Activated CD8-positive, alpha-beta memory T cell treated with anti-CD3 and anti-CD28 coated beads for 48 hours (primary cell): ENCODE measurements around the gene AGAP1.

Experiments used
- DNase-seq, 3 experiments: peaks; one replicate each; pipeline ENCODE4 v3.0.0-alpha.2; 2020; ENCODE audit warnings: low read depth in 2 of 3, low spot score in 2 of 3

AGAP1 gene

DNA sequence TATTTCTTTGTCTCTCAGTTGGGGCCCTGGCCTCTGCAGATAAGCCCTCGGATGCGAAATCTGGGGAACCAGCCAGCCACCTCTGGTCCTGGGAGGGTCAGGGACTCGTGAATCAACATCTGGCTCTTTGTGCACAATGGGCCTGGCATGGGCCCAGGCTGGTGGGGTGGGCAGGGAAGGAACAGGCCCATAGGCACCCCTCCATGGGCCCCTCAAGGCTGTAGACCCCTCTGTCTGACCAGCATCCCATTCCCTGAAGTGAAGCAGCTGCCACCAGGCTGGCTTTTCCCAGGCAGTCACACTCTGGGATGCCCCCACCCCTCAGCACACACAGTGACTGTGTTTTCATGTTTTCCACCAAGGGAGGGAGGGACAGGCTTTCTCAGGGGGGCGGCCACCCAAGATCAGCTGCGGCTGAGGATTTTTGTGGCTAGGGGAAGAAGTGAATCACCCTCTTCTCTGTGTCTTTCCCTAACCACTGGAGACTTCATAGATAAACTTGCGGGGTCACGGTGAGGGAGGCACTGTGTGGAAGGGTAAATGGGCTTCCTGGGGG, 166.0 kb downstream of the AGAP1 start:
- no peak for DNase-seq

DNA sequence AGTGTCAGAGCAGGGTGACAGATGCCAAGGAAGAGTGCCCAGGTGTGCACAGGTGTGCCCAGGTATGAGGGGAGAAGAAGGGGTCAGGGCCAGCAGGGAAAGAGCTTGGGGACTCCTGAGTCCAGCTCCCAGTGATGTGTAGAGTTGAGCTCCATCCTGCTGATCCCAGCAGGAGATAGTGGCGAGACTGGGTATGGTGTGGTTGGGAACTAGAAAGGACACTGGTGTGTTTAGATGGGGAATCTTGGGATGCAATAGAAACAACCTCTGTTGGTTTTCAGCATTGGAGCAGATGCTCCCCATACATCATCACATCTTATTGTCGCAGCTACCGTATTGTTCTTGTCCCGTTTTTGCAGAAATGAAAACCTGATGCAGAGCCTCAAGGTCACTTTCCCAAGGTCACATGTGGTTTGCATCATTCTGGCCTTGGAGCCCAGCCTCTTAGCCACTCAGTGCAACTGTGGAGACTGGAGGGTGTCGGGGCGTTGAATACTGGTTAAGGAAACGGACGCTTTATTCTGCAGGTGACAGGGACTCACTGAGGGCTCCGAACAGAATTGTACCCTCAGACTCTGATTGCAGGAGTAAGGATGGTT, 166.7 kb downstream of the AGAP1 start:
- DNase-seq = no peak

- DNase-seq = no peak
These were observed 167.5 kb downstream of the AGAP1 start for GRCh38 chr2:235661167-235661937.

- no peak for DNase-seq
These were observed 168.1 kb downstream of the AGAP1 start for GRCh38 chr2:235661952-235662351.

DNA sequence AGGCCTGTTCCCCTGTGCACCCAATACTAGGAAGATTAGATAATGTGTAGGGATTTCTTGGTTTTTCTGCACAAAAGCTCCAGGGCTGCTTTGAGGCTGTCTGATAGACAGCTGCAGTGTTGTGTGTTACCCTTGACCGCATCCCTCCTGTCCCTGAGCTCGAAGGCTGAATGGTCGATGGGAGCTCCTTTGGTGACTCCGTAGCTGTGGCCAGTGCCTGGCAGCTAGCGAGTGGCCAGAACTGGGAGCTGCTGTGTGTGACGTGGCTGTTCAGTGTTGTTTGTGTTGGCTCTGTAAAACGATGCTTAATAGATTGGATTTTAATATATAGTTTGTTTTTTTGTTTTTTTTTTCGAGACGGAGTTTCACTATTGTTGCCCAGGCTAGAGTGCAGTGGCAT, 170.0 kb downstream of the AGAP1 start:
- DNase-seq = no peak

DNA sequence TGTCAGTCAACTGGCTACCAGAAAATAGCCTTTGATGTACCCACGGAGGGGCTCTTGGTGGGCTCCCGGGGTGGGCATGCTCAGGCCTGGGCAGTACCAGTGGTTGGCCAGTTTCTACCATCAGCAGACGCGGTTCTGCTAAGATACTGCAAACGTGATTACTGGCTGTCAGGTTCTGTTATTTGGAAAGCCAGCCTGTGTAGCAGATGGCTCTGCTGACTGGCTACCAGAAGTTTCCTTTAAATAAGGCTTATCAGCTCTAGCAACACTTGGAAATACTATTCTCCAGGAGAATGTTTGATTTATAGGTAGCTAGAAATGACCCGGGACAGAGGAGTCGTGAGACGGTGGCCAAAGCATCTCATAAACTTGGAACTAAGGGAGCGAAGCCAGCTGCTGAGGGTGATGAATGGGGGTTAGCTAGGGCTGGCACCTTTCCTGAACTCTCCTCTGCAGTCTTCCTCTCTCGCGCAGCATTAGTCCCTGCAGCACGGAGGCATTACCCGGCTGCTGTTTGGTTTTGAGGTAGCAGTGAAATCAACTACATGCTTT, 171.9 kb downstream of the AGAP1 start:
- no peak for DNase-seq

GRCh38 chr2:235666213-235666781, 172.5 kb downstream of the AGAP1 start:
- no peak for DNase-seq

DNA sequence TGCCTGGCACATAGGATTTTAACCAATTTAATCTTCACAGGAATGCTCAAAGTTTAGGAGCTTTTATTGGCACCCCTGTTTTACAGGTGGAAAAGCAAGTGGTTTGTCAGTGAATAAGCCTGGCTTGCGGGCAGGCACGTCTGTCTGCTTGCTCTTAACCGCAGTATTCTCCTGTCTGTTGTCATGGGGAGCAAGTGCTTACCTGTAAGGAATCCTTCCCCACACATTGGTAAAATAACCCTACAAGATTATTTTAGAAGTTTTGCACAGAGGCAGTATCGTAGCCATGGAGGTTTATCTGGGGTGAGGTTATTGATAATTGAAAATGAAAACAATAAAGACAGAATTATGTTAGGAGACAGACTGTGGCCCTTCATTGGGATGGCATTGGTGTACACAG, 174.9 kb downstream of the AGAP1 start:
- DNase-seq = no peak

- no peak for DNase-seq
These were observed 175.5 kb downstream of the AGAP1 start for GRCh38 chr2:235669269-235669831.

- DNase-seq = no peak
These were observed 176.4 kb downstream of the AGAP1 start for GRCh38 chr2:235669983-235670962.

DNA sequence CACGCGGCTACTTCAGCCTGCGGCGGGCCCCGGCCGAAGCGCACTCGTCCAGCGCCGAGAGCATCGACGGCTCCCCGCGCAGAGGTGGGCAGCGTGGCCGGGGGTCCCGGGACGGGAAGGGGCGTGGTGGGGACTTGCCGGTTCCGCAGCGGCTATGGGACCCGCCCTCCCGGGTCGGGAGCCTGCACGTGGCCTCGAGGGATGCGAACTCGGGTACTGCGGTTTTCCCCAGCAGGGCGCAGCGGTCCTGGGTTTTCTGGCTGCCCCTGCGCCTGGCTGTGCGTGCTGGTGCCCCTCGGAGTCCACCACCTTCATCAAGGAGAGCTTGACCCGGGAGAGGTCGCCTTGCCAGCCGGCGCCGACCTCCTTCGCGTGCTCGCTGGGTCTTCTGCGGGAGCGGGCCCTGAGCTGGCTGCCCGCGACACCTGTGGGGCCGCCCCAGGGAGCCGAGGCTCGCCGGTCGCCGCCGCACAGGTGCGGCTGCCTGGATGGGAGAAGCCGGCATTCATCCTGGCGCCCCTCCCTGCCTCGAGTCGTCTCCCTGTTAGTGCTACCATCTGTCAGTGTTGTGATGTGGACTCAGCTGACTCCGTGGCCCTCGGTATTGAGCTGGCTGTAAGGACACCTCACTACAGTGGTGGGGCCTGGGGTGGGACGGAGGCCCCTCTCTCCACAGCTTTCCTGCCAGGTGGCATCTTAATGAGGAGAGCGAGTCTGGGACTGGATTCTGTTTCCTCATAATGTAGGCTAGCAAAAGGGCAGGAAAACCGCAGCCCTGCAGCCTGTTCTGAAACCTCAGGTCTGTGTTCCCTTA, 177.3 kb downstream of the AGAP1 start:
- DNase-seq = no peak

DNA sequence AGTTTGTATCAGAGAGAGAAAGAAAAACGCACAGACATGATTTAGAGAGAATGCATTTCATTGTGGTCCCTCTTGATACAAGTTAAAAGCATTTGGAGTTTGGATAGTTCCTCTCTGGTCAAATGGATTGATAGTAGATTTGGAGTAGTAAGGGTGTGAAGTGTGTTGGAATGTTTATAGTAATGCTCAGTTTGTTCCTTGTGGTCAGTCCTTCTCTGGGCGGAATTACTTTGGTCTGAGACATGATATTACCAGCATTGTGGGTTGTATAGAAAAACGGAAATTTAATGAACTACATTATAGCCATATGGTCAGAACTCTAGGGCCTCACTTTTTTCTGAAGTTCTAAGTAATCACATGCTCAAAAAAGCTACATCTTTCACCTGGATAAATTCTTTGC, 178.9 kb downstream of the AGAP1 start:
- no peak for DNase-seq

DNA sequence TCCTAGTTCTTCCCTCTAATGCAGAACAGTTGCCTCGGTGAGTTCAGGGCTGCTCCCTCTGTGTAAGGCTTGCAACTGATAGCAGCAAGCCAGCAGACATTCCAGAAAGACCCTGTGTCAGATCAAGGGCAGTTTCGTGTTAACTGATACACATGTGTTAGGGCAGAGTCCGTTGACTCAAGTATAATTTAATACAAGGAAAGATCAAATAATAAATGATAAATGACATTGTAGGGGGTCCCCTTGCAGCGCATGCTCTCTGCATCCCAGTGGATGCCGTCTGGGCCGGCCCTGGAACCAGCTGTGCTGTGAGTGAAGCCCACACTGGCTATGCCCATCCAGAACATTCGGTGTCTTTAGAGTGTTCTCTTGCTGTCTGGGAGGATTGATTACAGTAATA, 180.3 kb downstream of the AGAP1 start:
- no peak for DNase-seq

GRCh38 chr2:235674812-235675211, 181.0 kb downstream of the AGAP1 start:
- no peak for DNase-seq

GRCh38 chr2:235675678-235676535, 182.1 kb downstream of the AGAP1 start:
- DNase-seq = no peak

GRCh38 chr2:235676536-235676799, 182.6 kb downstream of the AGAP1 start:
- no peak for DNase-seq

GRCh38 chr2:235677276-235677788, 183.5 kb downstream of the AGAP1 start:
- no peak for DNase-seq

GRCh38 chr2:235677937-235678336, 184.1 kb downstream of the AGAP1 start:
- DNase-seq = no peak

GRCh38 chr2:235678712-235679111, 184.9 kb downstream of the AGAP1 start:
- DNase-seq = no peak
